HepG2 (cell line): Measurements from ENCODE around the gene NOL12. TPM values are rescaled to one million over a fixed set of nuclear protein-coding genes. Genes with fewer than 3 reads are reported as not detected.
A peak's percentile ranks its signal among the peaks of the same experiment; 100 is the strongest.

ENCODE experiments used
- CHCHD3 ChIP-seq: sonication (generic); formaldehyde crosslinking; IDR thresholded peaks from 2 replicates; pipeline ENCODE4 v1.8.0; 2022; ENCODE audit warnings: mild to moderate bottlenecking, missing genetic modification reagents, moderate library complexity
- FOXA3 ChIP-seq: IDR thresholded peaks from 2 replicates; pipeline ENCODE4 v1.6.1; 2016; ENCODE audit warnings: missing genetic modification reagents, missing compliant biosample characterization
- HES4 ChIP-seq: sonication (generic); formaldehyde crosslinking; IDR thresholded peaks from 2 replicates; pipeline ENCODE4 v1.9.0; 2021; ENCODE audit warnings: mild to moderate bottlenecking, missing genetic modification reagents, borderline replicate concordance
- HNF4A ChIP-seq: sonication (generic); formaldehyde crosslinking; IDR thresholded peaks from 2 replicates; pipeline ENCODE4 v1.4.0; 2020; ENCODE audit warnings: missing genetic modification reagents
- KDM4B ChIP-seq: sonication (generic); formaldehyde crosslinking; IDR thresholded peaks from 2 replicates; pipeline ENCODE4 v1.4.0; 2020; ENCODE audit warnings: missing genetic modification reagents
- KDM6A ChIP-seq: IDR thresholded peaks from 2 replicates; pipeline ENCODE4 v1.6.1; 2016; ENCODE audit warnings: low read depth
- MYC ChIP-seq: sonication (generic); formaldehyde crosslinking; IDR thresholded peaks from 2 replicates; pipeline ENCODE4 v1.9.0; 2021; ENCODE audit warnings: missing genetic modification reagents, borderline replicate concordance
- NR0B2 ChIP-seq: sonication (generic); formaldehyde crosslinking; IDR thresholded peaks from 2 replicates; pipeline ENCODE4 v1.4.0; 2020; ENCODE audit warnings: mild to moderate bottlenecking, missing genetic modification reagents
- NR2F6 ChIP-seq, 2 experiments: IDR thresholded peaks; 2 replicates each; pipeline ENCODE4 v1.6.1; 2016; ENCODE audit warnings: antibody characterized with exemption in 1 of 2, mild to moderate bottlenecking in 1 of 2
- PPARG ChIP-seq: conservative IDR thresholded peaks from 2 replicates; pipeline ENCODE4 v1.6.1; 2016; ENCODE audit warnings: missing biosample characterization, missing genetic modification reagents
- RAD51 ChIP-seq: fragments of 450-650 bp; IDR thresholded peaks from 2 replicates; pipeline ENCODE4 v1.6.1; 2016; ENCODE audit warnings: borderline replicate concordance
- RXRB ChIP-seq: IDR thresholded peaks from 2 replicates; pipeline ENCODE4 v1.6.1; 2016; ENCODE audit warnings: borderline replicate concordance, missing genetic modification reagents, missing compliant biosample characterization
- SMAD9 ChIP-seq: sonication (generic); formaldehyde crosslinking; IDR thresholded peaks from 2 replicates; pipeline ENCODE4 v1.5.1; 2020; ENCODE audit warnings: mild to moderate bottlenecking, missing genetic modification reagents
- SNRNP70 ChIP-seq: fragments of 200-400 bp; formaldehyde crosslinking; IDR thresholded peaks from 2 replicates; pipeline ENCODE4 v1.6.1; 2017; ENCODE audit warnings: mild to moderate bottlenecking, low read depth, low read length, moderate library complexity
- YEATS2 ChIP-seq: sonication (generic); formaldehyde crosslinking; IDR thresholded peaks from 2 replicates; pipeline ENCODE4 v1.4.0; 2020; ENCODE audit warnings: missing genetic modification reagents, borderline replicate concordance
- ZBTB3 ChIP-seq: sonication (generic); formaldehyde crosslinking; IDR thresholded peaks from 2 replicates; pipeline ENCODE4 v1.4.0; 2020; ENCODE audit warnings: low read depth, mild to moderate bottlenecking, moderate library complexity, missing genetic modification reagents, borderline replicate concordance
- ZBTB7A ChIP-seq: sonication (generic); formaldehyde crosslinking; IDR thresholded peaks from 2 replicates; pipeline ENCODE4 v1.8.0; 2022; ENCODE audit warnings: mild to moderate bottlenecking, missing genetic modification reagents
- ZFP90 ChIP-seq: sonication (generic); formaldehyde crosslinking; IDR thresholded peaks from 2 replicates; pipeline ENCODE4 v1.8.0; 2022; ENCODE audit warnings: missing genetic modification reagents, mild to moderate bottlenecking, inconsistent platforms, borderline replicate concordance
- ZFY ChIP-seq: sonication (generic); formaldehyde crosslinking; IDR thresholded peaks from 2 replicates; pipeline ENCODE4 v1.4.0; 2020; ENCODE audit warnings: missing genetic modification reagents
- ZHX2 ChIP-seq, 2 experiments: sonication (generic) in 1 of 2; formaldehyde crosslinking in 1 of 2; IDR thresholded peaks; 2 replicates each; pipeline versions ENCODE4 v1.6.1 to v1.9.0; 2014 to 2022; ENCODE audit warnings: antibody characterized with exemption in 1 of 2, borderline replicate concordance in 1 of 2, inconsistent platforms in 1 of 2, low read depth in 1 of 2, missing genetic modification reagents in 1 of 2
- ZNF10 ChIP-seq: sonication (generic); formaldehyde crosslinking; IDR thresholded peaks from 2 replicates; pipeline ENCODE4 v1.4.0; 2020; ENCODE audit warnings: mild to moderate bottlenecking, low read depth, missing genetic modification reagents, borderline replicate concordance
- ZNF12 ChIP-seq: sonication (generic); formaldehyde crosslinking; IDR thresholded peaks from 2 replicates; pipeline ENCODE4 v1.5.0; 2020; ENCODE audit warnings: missing genetic modification reagents
- ZNF136 ChIP-seq: sonication (generic); formaldehyde crosslinking; IDR thresholded peaks from 2 replicates; pipeline ENCODE4 v1.8.1; 2022; ENCODE audit warnings: low read depth, mild to moderate bottlenecking, moderate library complexity, missing genetic modification reagents
- ZNF564 ChIP-seq: sonication (generic); formaldehyde crosslinking; IDR thresholded peaks from 2 replicates; pipeline ENCODE4 v1.8.1; 2023; ENCODE audit warnings: mild to moderate bottlenecking, missing genetic modification reagents
- ZNF580 ChIP-seq: IDR thresholded peaks from 2 replicates; pipeline ENCODE4 v1.6.1; 2016; ENCODE audit warnings: low read depth, borderline replicate concordance
- polyA plus RNA-seq, 8 experiments: library from polyadenylated mRNA; depleted of rRNA in 3 of 8; stranded (reverse) in 7 of 8; unstranded in 1 of 8; fragments of >200 nt; fragmentation: Illumina TruSeq in 4 of 8; extraction: Trizol in 4 of 8; gene quantifications; 2 replicates each; pipeline versions ENCODE4 v1.2.1 to v1.2.3, GENCODE V29; 2011 to 2016; ENCODE audit warnings: low read depth in 4 of 8, missing spikeins in 1 of 8, mixed read lengths in 1 of 8; ENCODE audit not compliant: insufficient read depth in 1 of 8
- total RNA-seq, 5 experiments: library from RNA; depleted of rRNA; stranded (reverse); fragments of >200 nt; fragmentation: Illumina TruSeq; extraction: Trizol; gene quantifications; 2 replicates each; pipeline ENCODE4 v1.2.3, GENCODE V29; 2016; ENCODE audit warnings: low read depth in 1 of 5

The NOL12 gene
- total and polyA plus RNA-seq, 2 of the 13 experiments (the other 11 are each of a cell fraction or from before 2014, with no cell fraction given): 14.3 to 31.4 TPM

GRCh38 chr22:37661160-37661924 is 24.8 kb upstream of the NOL12 start (continued):
- TF ChIP-seq MYC (peak; percentile 33; the same call in 1 of the 2 replicates), PPARG (CRISPR knock-in tag) (peak; percentile 62), SNRNP70 (no peak), ZNF12 (CRISPR knock-in tag) (no peak), ZNF10 (CRISPR knock-in tag) (no peak), KDM4B (CRISPR knock-in tag) (no peak), ZNF564 (CRISPR knock-in tag) (no peak), ZHX2 (IDR thresholded peaks at IDR 0.05; ENCODE audit: low read depth) (no peak), ZHX2 (CRISPR knock-in tag; IDR thresholded peaks at IDR 0.05; ENCODE audit: borderline replicate concordance) (no peak), ZNF580 (CRISPR knock-in tag) (peak; percentile 49; the same call in 1 of the 2 replicates), YEATS2 (CRISPR knock-in tag) (no peak; the same call in 1 of the 2 replicates), RXRB (CRISPR knock-in tag) (peak; percentile 87), CHCHD3 (CRISPR knock-in tag) (no peak), HES4 (CRISPR knock-in tag) (no peak), SMAD9 (no peak), HNF4A (peak; percentile 80), RAD51 (no peak), KDM6A (peak; percentile 66), ZNF136 (CRISPR knock-in tag) (no peak), NR0B2 (CRISPR knock-in tag) (no peak), ZBTB7A (CRISPR knock-in tag) (no peak), FOXA3 (CRISPR knock-in tag) (peak; percentile 83), ZFY (peak; percentile 67), NR2F6 (IDR thresholded peaks at IDR 0.05) (peak; percentile 82), NR2F6 (CRISPR knock-in tag; IDR thresholded peaks at IDR 0.05) (peak; percentile 83), ZBTB3 (CRISPR knock-in tag) (no peak), ZFP90 (peak; percentile 26; the same call in 1 of the 2 replicates)
